Measurements from ENCODE around the gene SMPD2.

Gene SMPD2

DNA sequence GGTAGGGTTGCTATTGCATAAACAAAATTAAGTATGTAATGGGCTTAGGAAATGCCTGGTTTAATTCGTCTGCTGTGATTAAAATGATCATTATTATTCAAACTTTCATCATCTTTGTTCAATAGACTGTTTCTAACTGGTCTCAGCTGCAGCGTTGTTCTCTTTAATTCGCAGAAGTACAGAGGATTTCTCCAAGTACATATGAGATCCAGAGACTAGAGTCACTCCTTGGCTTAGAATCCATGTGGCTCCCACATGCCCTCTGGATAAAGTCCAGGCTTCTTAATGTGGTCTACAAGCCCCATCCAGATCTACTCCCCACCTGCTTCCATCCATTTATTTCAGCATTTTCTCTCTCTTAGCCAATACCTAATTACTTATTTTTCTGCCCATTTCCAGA lies 43.6 kb downstream of the SMPD2 start:
- DNase-seq (ENCODE audit: low read depth) = no peak

GRCh38 chr6:109485266-109485935 lies 44.9 kb downstream of the SMPD2 start:
- DNase-seq (ENCODE audit: low read depth) = no peak

DNA sequence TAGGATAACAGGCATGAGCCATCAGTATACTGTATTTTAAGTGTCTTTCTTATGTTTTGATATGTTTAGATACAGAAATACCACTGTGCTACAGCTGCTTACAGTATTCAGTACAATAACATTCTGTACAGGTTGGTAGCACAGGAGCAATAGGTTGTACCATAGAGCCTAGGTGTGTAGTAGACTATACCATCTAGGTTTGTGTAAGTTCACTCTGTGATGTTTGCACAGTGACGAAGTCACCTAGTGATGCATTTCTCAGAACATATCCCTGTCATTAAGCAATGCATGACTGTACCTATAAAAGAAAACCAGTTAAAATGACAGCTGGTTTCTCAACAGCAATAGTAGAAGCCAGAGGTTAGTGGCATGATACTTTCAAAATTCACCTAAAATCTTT lies 45.5 kb downstream of the SMPD2 start:
- no peak for DNase-seq (ENCODE audit: low read depth)

GRCh38 chr6:109488001-109488400 lies 47.5 kb downstream of the SMPD2 start:
- DNase-seq (ENCODE audit: low read depth) = no peak

- no peak for DNase-seq (ENCODE audit: low read depth)
Measured at GRCh38 chr6:109490713-109491112, 50.2 kb downstream of the SMPD2 start.

- no peak for DNase-seq (ENCODE audit: low read depth)
Measured at GRCh38 chr6:109491207-109491938, 50.8 kb downstream of the SMPD2 start.
